GM19193 (cell line): ENCODE results near the gene POLN.

Source experiments
- POLR2A ChIP-seq: IDR thresholded peaks from 4 replicates; pipeline ENCODE4 v1.6.1; 2011; ENCODE audit not compliant: insufficient read depth, insufficient read length; ENCODE audit errors: extremely low read depth

POLN gene

GRCh38 chr4:2260344-2261109, 18.6 kb upstream of the POLN start:
- no peak for TF ChIP-seq POLR2A

DNA sequence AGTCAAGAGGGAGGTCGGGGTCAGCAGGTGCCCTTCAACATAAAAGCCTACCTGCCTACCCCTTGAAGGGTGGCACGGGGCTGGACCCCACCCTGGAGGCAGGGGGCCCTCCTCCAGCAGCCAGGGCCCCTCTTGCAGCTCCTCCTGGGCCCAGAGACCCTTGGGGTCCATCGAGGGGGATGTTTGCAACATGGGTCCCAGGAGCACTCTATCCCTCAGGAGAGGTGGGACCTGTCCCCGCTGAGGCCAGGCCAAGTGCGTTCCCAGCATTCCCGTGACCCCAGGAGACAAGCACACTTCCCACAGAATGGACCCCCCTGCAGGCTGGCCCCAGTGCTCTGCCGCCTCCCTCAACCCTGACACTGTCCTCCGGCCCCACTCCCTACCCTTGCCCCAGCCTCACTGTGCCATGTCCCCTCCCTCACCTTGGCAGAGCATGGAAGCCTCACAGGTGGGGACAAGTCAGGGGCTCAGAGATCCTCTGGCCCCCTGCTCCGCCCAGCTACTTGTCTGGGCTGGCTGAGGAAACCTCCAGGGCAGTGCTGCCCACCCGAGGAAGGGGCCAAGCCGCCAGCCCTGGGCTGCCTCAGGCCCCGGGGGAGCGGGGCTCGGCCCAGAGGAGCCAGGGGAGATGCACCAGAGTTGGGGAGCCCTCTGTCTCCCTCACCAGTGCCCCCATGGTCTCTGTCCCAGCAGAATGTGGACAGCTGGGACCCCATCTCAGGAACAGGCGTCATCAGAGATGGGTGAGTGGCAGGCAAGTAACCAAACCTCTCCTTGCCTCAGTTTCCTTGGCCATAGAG, 17.8 kb upstream of the POLN start:
- no peak for TF ChIP-seq POLR2A

- no peak for TF ChIP-seq POLR2A
These were observed 17.2 kb upstream of the POLN start for GRCh38 chr4:2259036-2259540.

- TF ChIP-seq POLR2A, result no peak
These were observed 16.4 kb upstream of the POLN start for GRCh38 chr4:2258091-2259035.

DNA sequence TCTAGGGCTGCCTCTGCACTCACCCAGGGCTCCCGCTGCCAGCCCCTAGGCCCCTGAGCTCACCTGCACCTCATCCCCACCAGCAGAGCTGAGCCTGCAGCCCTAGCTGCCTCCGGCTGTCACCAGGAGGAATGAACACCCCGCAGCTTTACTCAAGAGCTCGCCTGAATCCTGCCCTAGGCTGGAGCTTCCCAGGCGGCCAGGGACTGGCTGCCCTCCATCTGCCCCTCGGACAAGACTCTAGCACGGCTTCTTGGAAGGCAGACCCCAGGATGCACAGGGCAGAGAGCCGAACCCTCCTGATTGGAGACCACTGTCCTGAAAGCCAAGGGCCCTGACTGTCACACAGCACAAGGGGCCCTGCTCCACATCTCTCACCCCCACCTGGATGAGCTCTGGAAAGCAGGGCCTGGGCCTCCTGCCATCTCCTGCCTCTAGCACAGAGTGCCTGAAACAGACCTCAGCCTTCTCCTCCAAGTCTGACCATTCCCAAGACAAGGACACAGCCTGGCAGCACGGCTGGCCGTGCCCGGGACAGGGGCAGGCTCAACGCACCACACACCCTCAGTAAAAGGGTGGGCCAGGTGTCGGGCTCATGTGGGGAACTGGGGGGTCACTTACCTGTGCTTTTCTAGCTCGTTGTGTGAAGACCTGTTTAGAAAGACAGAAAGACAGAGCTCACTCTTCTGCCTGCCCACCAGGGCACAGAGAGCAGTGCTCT, 15.6 kb upstream of the POLN start:
- TF ChIP-seq POLR2A, result no peak

DNA sequence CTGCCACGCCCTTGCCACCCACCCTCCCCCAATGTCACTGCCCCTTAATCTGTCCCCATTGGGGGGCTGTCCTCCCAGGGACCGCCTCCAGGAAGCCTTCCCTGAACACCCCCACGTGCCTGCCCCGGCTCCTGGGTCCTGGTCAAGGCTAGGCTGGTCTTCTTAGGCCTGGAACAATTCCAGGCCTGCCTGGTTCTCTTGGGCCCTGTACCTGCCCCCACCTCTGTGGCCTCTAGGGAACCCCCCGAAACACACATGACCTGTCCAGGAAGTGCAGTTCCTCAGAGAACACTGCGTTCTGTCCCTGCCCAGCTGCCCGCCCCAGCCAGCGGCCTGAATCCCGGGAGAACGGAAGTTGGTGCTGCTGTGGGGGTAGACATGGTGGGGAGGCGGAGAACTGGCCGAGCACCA, 14.9 kb upstream of the POLN start:
- TF ChIP-seq POLR2A, result no peak

- TF ChIP-seq POLR2A, result no peak
These were observed 14.3 kb upstream of the POLN start for GRCh38 chr4:2256156-2256731.

DNA sequence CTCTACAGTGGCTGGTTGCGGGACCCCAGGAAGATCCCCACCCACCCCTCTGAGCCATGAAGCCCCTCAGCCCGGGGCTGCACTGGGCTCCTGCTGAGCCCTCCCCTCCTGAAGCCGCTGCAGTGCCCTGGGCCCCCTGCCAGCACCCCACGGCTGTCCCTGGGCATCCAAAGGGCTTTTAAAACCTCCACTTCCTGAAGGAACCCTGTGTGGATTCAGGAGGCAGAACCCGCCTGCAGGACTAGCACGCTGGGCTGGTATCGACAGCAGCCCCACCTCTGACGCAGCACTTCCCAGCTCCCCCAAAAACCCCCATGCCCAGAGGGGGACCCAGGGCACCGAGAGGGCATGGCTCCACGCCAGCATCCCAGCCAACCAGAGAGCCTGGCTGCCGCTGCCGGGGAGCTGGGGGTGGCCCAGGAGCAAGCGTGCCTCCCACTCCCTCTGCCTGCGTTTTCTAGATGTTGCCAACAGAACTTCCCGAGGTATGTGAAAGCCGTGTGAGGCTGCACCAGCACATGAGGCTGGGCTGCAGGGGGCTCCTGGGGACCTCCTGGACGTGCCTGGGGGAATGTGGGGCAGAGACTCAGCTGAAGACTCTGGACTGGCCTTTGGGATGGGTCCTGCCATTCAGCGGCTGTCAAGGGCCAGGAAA, 13.7 kb upstream of the POLN start:
- TF ChIP-seq POLR2A, result no peak

DNA sequence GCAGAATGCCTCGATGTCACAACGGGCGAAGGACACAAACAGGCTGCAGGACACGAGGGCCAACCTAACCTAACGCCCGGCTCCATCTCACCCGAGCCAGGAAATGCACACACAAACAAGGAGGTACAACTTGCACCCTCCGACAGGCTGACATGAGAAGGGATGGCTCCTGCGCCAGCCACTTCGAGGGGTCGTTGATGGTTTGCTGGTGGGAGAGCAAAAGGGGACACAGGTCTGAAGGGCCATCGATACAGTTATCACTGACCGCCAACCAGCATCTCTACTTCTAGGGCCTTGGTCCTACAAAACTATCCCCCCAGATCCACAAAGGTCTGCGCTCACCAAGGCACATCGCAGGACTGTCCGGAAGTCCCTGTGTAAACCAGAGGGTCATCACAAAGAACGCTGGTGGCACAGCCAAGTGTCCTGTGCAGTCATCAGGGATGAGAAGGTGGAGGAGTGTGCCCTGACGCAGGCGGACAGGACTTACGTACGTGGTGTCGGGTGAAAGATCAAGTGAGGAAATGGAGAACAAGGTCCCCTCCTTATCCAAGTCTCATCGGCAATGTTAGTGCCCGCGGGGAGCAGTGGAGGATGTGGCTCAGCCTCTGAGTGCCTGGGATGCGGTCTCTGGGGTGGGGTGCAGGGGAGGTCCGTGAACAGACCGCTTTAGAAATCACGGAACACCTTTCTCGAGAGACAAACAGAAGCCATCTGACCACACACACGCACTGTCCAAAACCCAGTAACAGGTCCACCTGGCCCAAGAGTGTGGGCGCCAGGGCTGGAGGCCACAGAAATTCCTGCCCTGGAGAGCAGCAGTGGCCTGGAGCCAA, 13.0 kb upstream of the POLN start:
- no peak for TF ChIP-seq POLR2A

- no peak for TF ChIP-seq POLR2A
These were observed 11.5 kb upstream of the POLN start for GRCh38 chr4:2253160-2254084.

DNA sequence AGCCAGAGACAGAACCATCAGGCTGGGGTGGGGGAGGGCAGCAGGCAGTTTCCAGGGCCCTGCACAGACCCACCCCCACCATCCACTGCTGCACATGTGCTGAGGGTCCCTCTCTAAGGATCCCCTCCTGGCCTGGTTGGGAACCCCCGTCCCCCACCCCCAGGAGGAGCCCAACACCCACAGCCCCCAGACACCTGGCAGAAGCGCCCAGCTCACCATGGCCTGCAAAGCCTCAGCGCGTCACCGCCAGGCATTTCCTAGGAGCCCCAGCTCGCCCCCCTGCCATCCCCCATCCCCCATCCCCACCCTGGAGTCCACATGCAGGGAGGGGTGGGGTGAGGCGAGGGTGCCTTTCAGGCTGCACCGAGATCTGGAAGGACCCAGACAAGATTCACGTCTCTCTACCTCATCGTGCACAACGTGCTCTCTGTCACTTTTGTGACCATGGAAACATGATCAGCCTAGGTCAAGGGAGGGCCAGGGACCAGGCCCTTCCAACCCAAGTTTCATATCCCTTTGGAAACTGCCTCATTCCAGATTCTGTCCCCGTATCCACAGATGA, 10.7 kb upstream of the POLN start:
- TF ChIP-seq POLR2A, result no peak
